ENCODE data around the gene MPV17L.

MPV17L gene

DNA sequence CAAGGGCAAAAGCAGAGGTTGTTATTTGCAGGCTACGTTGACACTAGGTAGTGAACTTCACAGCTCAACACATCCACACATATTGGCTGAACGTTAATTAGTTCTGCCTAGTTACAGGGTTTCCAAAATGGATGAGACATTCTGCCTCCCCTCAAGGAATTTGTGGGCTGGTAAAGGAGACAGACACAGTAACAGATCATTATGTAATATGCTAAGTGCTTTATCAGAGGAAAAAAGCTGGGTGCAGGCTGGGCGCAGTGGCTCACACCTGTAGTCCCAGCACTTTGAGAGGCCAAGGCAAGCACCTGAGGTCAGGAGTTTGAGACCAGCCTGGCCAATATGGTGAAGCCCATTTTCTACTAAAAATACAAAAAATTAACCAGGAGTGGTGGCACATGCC lies 65.0 kb downstream of the MPV17L start:
- Histone ChIP-seq H3K4me1 (ENCODE audit: control insufficient read depth in 2 of 2, insufficient read depth in 2 of 2, low read length in 2 of 2) (peaks cover 0 to under 1% of the 10 kb centered on the region in 2 donors), H3K27me3 (ENCODE audit: control insufficient read depth in 2 of 2, insufficient read depth in 2 of 2, low read length in 2 of 2) (no peaks in the 10 kb centered on the region), H3K36me3 (ENCODE audit: control insufficient read depth in 2 of 2, insufficient read depth in 2 of 2, low read length in 2 of 2) (no peaks in the 10 kb centered on the region), H3K27ac (ENCODE audit: low read depth in 2 of 2, low read length in 2 of 2) (no peak overlapping the region), H3K9ac (ENCODE audit: low read depth in 1 of 2, low read length in 2 of 2) (no peak overlapping the region), H3K4me3 (ENCODE audit: low read length in 2 of 2) (no peak overlapping the region), H3K9me3 (ENCODE audit: control insufficient read depth in 2 of 2, low read length in 2 of 2) (no peaks in the 10 kb centered on the region)

DNA sequence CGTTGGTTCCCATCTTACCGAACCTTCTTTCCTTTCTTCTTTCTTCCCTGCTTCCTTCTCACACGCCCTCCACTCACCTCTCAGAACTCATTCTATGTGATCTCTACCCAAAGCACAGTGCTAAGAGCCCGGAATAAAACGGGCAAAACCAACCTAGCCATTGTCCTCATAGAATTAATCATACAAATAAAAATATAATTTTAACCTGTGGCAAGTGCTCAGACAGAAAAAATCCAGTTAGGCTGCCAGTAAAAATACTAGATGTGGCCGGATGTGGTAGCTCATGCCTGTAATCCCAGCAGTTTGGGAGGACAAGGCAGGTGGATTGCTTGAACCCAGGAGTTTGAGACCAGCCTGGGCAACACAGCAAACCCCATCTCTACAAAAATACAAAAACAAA lies 65.8 kb downstream of the MPV17L start:
- no peaks in the 10 kb centered on the region for H3K9me3 ChIP-seq (ENCODE audit: control insufficient read depth in 2 of 2, low read length in 2 of 2)
- no peaks in the 10 kb centered on the region for H3K4me1 ChIP-seq (ENCODE audit: control insufficient read depth in 2 of 2, insufficient read depth in 2 of 2, low read length in 2 of 2)
- no peaks in the 10 kb centered on the region for H3K27me3 ChIP-seq (ENCODE audit: control insufficient read depth in 2 of 2, insufficient read depth in 2 of 2, low read length in 2 of 2)
- H3K27ac ChIP-seq (ENCODE audit: low read depth in 2 of 2, low read length in 2 of 2): no peak overlapping the region
- no peaks in the 10 kb centered on the region for H3K36me3 ChIP-seq (ENCODE audit: control insufficient read depth in 2 of 2, insufficient read depth in 2 of 2, low read length in 2 of 2)
- no peak overlapping the region for H3K9ac ChIP-seq (ENCODE audit: low read depth in 1 of 2, low read length in 2 of 2)
- no peak overlapping the region for H3K4me3 ChIP-seq (ENCODE audit: low read length in 2 of 2)

Data from mucosa of rectum (tissue), 2 donors.